IPS-NIHi7 (cell line): ENCODE results near the gene FAM107B.
"Not testable (repeated sequence)": the region's sequence is repeated elsewhere in the genome, so short reads cannot be mapped to it uniquely, and the experiment has no call there.

Experiments used
- DNase-seq: peaks from one replicate; pipeline ENCODE4 v3.0.0; 2012; ENCODE audit warnings: mixed read lengths; ENCODE audit errors: extremely low spot score

FAM107B gene

DNA sequence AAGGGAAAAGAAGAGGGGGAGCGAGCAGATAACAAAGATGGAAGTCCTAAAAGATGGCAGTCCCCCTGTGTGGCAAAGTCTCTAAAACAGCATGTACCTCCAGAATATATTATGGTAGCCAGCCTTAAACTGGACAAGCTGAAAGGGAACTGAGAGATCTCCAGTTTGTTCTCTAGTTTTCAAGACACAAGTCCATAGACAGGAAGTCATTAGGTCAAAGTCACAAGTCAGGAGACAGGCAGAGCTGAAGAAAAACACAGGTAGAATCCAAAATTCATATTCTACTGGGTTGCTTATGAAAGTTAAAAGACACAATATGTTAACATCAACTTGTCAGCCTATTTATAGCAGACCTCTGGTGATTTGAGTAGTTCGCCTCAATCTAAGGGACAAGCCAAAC, 38.7 kb downstream of the FAM107B start:
- DNase-seq = no peak

DNA sequence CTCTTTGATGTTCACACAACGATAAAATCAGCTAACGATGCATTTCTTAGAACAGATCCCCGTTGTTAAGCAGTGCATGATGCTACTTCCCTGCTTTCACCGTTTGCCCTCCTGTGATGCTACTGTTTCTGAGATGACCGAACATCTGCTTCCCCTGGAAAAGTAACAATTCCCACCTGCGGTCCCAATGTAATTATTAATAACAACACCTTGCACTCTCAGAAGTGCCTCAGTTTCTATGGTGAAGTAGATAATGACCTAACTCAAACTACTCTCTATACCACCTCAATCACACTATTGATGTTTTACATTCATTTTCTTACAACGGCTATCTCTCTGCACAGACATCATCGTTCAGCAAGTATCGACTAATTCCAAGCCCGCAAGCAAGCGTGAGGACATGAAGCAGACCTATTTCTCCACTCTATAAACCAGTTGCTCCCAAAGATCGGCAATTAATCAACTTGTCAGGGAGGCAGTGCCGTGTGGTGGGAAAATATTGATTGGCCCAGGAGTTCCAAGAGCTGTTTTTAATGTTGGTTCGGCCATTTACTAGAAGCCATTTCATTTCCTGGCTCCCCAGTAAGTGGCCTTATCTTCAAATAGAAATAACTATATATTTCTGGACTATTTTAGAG, 42.7 kb downstream of the FAM107B start:
- DNase-seq = no peak

DNA sequence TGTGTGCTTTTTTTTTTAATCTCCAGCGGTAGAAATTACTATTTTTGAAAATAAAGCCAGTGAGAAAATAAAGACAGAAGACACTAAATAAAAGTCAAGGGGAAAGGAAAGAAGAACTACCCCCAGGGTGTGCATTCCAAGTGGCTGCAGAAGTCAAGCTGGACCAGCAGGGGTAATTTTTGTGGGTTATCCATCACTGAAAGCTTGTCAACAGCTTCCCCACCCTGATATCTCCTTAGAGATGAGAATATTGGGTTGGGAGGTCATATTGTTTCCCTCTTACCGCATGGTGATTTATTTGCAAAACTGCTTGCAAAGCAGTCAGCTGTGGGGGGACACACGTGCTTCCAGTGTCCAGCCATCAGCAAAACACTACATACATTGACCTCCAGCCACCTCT, 46.4 kb downstream of the FAM107B start:
- DNase-seq = no peak

DNA sequence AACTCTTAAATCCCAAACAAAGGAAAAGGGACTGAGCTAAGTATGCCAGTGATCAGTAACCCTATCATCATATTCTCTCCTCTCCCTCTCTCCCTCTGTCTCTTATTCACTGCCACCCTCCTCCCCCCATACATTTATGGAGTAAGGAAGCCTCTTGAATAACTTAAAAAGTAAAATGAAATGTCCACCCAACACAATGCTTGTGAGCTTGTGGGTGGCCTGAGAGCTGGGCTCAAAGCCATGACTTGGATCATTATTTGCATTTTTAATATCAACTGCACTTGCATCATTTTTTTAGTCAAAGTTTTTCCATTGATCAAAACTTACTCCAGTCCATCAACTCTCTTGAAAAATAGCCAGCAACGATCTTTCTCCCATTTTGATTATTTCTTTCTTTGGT, 46.8 kb downstream of the FAM107B start:
- no peak for DNase-seq

DNA sequence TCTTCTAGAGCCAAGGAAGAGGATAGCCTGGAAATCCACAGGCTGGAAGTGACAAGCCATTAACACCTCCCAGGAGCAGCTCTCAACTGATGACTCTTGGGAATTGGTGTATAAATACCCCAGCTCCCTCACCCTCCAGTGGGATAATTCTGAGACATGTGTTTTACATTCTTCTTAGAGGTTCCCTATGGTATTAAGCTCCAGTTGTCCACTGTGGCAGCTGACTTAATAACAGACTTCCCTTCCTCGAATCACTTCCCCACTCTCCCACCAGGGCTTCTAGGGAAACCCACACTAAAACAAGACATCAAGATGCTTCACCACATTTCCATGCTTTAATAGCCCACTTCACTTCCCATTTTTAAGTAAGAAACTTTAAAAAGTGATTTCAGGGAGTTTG, 47.2 kb downstream of the FAM107B start:
- DNase-seq = no peak

DNA sequence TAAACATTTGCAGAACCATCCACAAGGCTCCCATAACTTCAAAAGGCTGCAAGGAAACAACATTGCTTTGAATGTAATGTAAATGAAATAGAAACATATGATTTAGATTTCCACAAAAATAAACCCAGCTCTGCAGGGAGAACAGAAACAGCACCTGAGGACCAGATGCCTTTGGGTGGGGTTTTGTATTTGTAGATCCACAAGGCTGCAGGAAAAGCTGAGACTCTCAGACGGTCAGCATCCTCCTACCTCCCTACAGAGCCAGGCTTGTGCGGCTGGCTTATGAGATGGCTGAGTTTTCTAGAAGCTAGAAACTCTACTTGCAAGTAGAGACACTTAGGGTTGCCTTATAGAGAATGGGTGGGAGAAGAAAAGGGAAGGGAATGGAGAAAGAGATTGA, 49.8 kb downstream of the FAM107B start:
- DNase-seq = no peak

DNA sequence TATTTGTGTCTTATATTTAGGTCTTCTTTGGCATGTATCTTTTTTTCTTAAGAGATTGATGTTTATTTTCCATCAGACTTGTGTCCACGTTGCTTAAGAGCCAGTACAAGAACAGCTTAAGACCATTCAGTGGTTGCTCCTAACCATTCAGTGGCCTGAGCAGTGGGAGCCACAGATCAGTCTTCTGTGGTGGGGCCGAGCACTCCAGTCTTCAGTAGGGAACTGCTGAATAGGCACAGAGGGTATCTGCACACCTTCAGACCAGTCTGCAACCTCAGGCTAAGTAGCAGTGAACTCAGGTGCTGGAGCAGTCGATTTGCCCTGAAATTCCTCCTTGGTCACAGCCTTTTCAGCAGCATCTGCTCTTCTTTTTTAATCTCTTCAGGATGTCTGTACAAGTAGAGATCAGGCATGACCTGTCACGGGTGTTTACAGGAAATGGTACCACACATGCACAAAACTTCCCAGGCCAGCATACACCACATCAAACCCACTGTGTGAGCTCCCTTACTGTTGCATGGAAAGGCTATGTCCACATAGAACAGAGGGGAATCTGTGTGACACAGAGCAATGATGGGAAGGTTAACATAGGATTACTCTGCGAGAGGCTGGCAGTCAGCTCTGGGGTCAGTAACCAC, 51.5 kb downstream of the FAM107B start:
- DNase-seq = no peak

DNA sequence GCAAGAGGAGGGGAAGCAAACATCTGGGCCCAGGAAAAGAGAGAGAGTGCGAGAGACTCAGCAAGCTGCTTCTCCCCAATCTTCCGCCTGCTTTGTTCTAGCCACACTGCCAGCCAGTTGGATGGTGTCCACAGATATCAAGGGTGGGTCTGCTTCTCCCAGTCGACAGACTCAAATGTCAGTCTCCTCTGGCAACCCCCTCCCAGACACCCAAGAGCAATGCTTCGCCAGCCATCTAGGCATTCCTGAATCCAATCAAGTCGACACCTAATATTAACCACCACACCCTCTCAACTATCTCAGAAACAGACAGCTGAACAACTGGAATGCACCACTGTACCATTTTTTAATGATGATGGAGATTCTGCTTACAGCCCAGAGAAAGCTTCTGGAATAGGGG, 57.1 kb downstream of the FAM107B start:
- DNase-seq = no peak

DNA sequence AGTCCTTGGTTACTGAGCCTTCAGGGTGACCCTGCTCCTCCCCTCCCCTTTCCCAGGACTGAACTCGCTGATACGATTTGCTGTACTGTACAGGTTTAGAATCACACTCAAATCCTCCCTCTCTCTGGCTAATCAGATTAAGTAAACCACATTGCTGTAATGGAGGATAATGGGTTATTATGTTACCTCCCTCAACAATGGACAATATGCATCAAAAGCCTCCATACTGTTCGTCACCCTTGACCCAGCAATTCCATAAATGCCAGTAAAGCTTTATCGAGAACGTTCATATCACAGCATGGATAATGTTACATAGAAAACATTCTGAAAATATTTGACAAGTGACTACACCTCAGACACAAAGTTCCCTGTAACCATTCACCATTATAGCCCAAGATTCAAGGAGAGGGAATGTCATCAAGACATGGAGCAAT, 61.7 kb downstream of the FAM107B start:
- DNase-seq = no peak

DNA sequence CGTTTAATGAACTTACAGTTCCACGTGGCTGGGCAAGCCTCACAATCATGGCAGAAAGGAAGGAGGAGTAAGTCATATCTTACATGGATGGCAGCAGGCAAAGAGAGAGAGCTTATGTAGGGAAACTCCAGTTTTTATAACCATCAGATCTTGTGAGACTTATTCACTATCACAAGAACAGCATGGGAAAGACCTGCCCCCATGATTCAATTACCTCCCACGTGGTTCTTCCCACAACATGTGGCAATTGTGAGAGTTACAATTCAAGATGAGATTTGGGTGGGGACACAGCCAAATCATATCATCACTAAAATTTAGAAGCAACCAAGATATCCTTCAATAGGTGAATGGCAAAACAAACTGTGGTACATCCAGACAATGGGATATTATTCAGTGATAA, 65.4 kb downstream of the FAM107B start:
- DNase-seq = not testable (repeated sequence)

DNA sequence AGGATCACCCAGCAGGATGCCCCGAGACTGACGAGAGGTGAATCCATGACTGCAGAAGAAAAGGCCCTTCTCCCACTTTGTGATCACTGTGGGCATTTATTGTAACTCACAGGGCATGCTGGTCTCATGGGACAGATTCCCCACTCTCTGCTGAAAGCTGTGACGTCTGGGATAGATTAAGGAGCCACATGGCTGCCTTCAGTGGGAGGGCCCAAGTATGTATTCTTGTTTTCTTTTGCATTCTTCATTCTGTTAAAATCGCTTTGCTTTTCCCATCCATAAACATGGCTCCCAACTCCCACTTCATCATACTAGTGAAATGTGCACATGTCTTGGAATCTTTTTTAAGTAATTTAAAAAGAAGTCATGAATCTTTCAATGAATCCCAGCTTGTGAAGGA, 67.2 kb downstream of the FAM107B start:
- no peak for DNase-seq

DNA sequence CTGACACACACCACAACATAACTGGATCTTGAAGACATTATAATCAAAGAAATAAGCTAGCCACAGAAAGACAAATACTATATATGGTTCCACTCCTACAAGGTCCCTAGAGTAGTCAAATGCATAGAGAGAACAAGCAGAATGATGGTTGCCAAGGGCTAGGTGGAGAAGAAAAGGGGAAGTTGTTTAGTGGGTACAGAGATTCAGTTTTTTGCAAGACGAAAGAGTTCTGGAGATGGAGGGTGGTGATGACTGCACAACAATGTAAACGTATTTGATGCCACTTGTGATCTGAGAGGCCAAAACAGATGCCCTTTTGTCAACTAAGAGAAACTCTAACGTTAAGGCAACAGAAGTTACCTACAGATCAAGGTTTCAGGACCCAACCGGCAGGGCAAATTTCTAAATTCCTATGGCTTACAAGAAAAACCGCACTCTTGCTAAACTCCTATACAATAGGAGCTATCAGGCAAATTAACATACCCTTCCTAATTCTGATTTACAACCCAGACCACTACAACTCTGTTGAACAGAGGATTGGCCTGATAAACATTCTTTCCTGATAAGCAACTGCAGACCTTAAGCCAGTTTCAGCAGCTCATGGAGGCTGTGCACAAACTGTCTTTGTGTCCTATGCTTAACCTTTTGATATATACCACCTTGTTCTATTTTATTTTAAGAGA, 69.0 kb downstream of the FAM107B start:
- DNase-seq = no peak

DNA sequence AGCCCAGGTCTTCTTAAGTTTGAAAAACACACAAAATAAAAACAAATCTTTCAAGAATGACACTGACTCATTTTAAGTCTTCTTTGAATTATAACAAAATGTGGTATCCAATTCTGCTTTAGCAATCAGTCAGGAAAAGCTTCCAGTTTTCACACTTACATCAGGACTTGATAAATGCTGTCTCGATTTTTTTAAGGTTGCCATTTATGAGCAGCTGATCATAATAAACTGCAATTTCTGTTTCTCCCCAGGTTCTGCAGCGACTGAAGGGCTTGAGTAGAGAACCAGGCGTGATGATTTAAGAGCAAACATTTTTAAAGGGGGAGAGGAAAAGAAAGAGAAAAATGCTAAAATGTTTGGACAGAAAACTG, 71.1 kb downstream of the FAM107B start:
- no peak for DNase-seq

DNA sequence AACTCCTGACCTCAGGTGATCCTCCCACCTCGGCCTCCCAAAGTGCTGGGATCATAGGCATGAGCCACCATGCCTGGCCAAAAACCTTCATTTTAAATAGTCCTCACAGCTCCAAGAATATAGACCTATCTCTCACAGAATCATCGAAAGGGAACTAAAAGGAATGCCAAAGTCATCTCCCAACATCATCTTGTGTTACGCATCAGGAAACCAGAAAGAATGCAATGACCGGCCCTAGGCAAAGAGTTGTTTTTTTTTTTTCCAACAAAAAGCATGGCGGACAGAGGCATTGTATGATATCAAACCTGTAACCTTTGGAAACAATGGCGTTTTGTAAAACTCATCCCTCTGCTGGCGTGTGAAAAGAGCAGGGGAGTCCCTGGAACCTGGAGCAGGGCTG, 73.2 kb downstream of the FAM107B start:
- no peak for DNase-seq

DNA sequence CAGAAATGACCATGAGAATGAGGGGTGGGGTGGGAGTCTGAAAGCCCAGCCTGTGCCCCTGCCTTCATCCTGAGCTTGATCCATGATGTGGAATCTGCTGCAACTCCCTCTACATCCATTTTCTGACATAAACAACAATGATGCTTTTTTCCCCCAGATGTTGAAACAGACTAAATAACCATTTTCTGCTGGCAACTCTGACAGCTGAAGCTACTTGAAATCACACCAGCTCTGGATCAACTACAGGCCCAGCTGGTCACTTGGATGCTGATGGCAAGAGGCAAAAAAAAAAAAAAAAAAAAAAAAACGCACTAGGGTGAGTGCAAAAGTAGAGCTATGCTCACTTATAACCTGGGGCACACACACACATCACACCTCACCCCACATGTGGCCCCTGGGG, 74.2 kb downstream of the FAM107B start:
- DNase-seq = no peak

DNA sequence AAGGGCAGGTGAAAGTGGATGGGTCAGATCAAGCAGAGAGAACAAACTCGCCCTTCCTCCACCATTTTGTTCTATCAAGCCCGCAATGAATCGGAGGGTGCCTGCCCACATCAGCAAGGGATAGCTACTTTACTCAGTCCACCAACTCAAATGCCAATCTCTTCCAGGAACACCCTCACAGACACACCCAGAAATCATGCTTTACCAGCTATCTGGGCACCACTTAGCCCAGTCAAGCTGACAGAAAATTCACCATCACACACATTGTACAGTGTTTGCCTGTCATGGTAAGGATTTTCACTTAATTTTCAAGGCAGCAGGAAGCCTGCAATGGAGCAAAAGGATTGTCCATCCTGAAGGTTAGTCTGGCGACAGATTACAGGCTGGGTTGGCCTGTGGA, 75.2 kb downstream of the FAM107B start:
- DNase-seq = no peak

DNA sequence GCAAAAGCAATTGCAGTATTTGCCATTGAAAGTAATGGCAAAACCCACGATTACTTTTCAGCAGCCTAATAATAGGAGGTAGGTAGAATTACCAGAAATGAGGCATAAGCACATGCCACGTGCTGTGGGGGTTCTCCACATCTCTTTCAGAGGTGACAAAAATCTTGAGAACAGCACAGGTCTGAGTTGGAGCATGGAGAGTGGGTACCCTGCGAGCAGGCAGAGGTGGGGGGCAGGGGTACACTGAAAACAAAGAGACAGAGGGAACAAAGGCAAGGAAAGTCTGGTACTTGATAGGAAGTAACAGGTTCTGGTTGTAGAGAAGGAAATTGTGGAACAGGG, 75.9 kb downstream of the FAM107B start:
- no peak for DNase-seq

DNA sequence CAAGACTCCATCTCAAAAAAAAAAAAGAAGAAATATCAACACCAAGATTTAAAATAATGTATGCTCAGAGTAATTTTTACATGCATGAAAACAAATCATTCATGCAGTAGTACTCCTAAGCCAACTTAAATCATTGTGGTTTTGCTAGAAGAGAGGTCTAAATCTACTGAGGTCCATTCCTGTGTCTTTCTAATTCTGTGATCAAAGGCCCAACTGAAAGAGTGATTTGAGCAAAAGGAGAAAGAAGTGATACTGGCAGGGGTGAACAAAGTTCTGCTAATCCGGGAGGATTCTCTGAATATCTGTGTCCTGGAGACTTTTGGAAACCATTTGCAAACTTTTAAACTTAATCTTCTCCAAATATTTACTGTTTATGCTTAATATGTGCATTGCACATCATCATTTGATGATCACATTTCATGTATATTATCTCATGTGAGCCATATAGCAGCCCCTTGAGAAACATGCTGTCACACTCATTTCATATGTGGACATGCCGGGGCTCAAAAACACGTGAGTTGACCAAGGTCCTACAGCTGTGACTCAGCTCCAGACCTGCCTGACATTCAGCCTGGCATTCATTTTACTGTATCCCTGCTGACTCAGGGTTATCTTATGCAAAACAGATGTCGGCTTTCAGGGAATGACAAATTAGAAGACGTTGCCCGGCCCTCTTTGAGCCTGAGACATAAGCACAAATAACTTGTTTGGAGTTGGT, 76.4 kb downstream of the FAM107B start:
- DNase-seq = no peak

DNA sequence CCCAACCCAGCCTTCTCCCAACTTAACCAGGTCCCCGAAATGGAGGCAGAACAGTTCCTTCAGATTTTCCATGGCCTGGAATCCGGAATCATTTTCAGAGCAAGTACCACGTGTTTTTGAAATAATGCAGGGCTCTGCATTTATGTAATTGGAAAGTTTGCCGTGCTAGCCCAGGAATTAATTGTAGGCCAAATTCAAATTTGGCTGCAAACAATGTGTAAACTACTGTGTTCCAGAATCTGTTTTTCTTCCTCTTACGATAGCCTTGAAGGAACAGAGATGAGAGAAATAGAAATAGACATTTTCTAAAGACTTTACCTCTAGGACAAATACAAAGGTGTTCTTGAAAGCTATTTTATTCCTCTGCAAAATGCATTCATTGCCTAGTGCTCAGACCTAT, 77.4 kb downstream of the FAM107B start:
- no peak for DNase-seq

DNA sequence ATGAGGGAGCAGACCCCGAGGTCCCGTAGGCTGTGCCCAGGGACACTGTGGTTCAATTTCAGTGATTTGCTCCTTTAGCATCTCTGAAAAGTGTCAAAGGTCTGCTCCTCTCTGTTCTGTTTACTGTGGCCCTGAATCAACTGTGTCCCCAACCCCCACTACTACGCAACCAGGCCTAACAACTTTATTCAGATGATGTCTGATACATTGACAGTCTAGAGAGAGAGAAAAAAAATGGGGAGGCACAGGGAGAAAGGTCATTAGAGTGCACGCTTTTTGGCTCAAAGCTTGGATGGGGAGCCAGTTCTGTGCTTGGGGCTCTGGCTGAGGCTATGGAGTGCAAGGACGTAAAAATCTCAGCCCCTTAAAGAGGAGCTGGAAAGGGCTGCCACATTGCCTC, 77.9 kb downstream of the FAM107B start:
- DNase-seq = no peak

DNA sequence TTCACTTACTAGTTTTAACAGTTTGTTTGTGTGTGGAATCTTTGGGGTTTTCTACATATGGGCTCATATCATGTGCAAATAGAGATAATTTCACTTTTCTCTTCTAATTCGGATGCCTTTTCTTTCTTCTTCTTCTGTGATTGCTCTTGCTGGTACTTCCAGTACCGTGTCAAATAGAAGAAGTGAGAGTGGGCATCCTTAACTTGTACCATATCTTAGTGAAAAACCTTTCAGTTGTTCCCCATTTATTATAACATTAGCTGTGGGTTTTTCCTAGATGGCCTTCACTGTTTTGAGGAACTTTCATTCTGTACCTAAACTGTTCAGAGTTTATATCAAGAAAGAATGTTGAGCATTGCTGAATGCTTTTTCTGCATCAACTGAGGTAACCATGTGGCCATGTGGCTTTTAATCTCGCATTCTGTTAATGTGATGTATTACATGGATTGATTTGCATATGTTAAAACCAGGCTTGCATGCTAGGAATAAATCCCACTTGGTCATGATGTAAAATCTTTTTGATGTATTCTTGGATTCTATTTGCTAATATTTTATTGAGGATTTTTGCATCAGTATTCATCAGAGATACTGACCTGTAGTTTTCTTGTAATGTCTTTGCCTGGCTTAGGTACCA, 78.7 kb downstream of the FAM107B start:
- DNase-seq = no peak

DNA sequence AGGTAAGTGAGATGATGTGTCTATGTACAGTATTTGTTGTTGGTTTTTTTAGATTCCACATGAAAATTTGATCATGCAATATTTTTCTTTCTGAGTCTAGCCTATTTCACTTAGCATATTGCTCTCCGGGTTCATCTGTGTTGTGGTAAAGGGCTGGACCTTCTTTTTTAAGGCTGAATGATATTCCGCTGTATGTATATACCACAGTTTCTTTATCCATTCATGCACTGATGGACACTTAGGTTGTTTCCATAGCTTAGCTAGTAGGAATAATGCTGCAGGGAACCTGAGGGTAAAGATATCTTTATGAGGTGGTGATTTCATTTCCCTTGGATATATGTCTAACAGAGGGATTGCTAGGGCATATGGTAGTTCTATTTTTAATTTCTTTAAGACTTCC, 80.8 kb downstream of the FAM107B start:
- no peak for DNase-seq
